ENCODE results near the gene TRIM25. TPM values are rescaled to one million over a fixed set of nuclear protein-coding genes. Genes with fewer than 3 reads are reported as not detected.

TRIM25 gene
- total RNA-seq, 4 donors from 2014 or later = 17.4 to 80.0 (median 35.0) TPM

DNA sequence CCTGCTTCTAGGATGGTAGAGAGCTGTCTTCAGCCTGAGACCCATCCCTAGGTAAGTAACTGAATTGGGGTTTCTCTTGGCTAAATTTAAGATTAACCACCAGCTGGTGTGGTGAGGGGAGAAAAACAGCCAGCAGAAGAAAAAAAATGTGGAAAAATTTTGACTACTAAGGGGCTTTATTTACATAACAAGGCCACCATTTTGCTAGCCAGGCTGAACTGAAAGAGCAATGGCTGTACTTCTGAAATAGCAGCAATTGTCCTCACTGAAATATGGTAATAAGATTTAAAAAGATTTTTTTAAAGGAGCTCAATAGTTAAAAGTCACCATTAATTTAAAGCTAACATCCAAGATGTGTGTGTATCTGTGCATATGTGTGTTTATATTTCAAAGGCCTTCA, 12.4 kb upstream of the TRIM25 start:
- Histone ChIP-seq H3K36me3 (no peaks in the 10 kb centered on the region), H3K9me3 (no peaks in the 10 kb centered on the region), H3K4me3 (no peak overlapping the region), H3K4me1 (no peaks in the 10 kb centered on the region), H3K27me3 (no peaks in the 10 kb centered on the region), H3K27ac (no peak overlapping the region)
- no peak for DNase-seq
- TF ChIP-seq CTCF (IDR thresholded peaks at IDR 0.05) (no peak), POLR2A (IDR thresholded peaks at IDR 0.05) (no peak)
- intact Hi-C loops (cut with DNase I; ENCODE audit: low total_unique reads) = no loop called here

DNA sequence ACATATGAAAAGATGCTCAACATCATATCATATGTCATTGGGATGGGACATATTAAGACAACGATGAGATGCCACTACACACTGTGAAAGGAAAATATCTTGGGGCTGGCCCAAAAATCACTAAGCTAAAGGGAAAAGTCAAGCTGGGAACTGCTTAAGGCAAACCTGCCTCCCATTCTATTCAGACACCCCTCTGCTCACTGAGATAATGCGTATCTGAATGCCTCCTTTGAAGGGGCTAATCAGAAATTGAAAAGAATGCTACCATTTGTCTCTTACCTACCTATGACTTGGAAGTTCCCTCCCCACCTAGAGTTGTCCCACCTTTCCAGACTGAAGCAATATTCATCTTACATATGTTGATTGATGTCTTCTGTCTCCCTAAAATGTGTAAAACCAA, 11.2 kb upstream of the TRIM25 start:
- Histone ChIP-seq H3K9me3 (no peaks in the 10 kb centered on the region), H3K27ac (no peak overlapping the region), H3K4me1 (no peaks in the 10 kb centered on the region), H3K4me3 (no peak overlapping the region), H3K27me3 (no peaks in the 10 kb centered on the region), H3K36me3 (no peaks in the 10 kb centered on the region)
- TF ChIP-seq POLR2A (IDR thresholded peaks at IDR 0.05) = no peak
- intact Hi-C loops (cut with DNase I; ENCODE audit: low total_unique reads) = no loop called here
- no peak for DNase-seq

DNA sequence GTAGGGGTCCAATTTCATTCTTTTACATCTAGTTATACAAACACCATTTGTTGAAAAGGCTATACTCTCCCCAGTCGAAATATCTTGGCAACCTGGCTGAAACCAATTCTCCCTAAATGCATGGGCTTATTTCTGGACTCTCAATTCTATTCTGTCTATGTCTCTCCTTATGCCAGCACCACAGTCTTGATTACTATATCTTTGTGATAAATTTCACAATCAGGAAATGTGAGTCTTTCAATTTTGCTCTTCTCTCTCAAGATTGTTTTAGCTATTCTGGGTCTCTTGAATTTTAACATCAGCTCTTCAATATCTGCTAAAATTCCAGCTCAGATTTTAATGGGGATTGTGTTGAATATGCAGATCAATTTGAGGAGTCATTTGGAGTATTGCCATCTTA, 5.9 kb upstream of the TRIM25 start:
- H3K9me3 ChIP-seq = peaks cover 0 to 3% of the 10 kb centered on the region in 2 donors
- H3K4me1 ChIP-seq = no peaks in the 10 kb centered on the region
- intact Hi-C loops (cut with DNase I; ENCODE audit: low total_unique reads) = no loop called here
- no peaks in the 10 kb centered on the region for H3K36me3 ChIP-seq
- no peak overlapping the region for H3K4me3 ChIP-seq
- H3K27ac ChIP-seq = no peak overlapping the region
- no peak for DNase-seq
- H3K27me3 ChIP-seq = no peaks in the 10 kb centered on the region
- TF ChIP-seq CTCF (IDR thresholded peaks at IDR 0.05) = no peak
- TF ChIP-seq POLR2A (IDR thresholded peaks at IDR 0.05) = no peak

DNA sequence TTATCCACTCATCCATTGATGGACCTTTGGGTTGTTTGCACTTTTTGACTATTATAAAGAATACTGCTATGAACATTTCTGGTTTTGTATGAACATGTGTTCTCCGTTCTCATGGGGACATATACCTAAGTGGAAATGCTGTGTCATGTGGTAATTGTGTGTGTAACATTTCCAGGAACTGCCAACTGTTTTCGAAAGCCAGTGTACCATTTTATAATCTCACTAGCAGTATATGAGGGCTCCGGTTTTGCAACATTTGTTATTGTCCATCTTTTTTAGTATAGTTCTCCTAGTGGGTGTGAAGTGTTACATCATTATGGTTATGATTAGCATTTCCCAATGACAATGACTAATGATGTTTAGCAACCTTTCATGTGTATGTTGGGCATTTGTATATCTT, 5.1 kb upstream of the TRIM25 start:
- no peak for TF ChIP-seq POLR2A (IDR thresholded peaks at IDR 0.05)
- TF ChIP-seq CTCF (IDR thresholded peaks at IDR 0.05) = no peak
- Histone ChIP-seq H3K9me3 (peaks cover 0 to 3% of the 10 kb centered on the region in 2 donors), H3K27me3 (no peaks in the 10 kb centered on the region), H3K27ac (no peak overlapping the region), H3K4me1 (no peaks in the 10 kb centered on the region), H3K4me3 (no peak overlapping the region), H3K36me3 (no peaks in the 10 kb centered on the region)
- intact Hi-C loops (cut with DNase I; ENCODE audit: low total_unique reads) = no loop called here
- no peak for DNase-seq

GRCh38 chr17:56917559-56918296, 3.9 kb upstream of the TRIM25 start:
- Histone ChIP-seq H3K4me3 (no peak overlapping the region), H3K27me3 (no peaks in the 10 kb centered on the region), H3K4me1 (no peaks in the 10 kb centered on the region), H3K9me3 (peaks cover 0 to 3% of the 10 kb centered on the region in 2 donors), H3K36me3 (no peaks in the 10 kb centered on the region), H3K27ac (no peak overlapping the region)
- TF ChIP-seq POLR2A (IDR thresholded peaks at IDR 0.05) (no peak), CTCF (IDR thresholded peaks at IDR 0.05) (no peak)
- DNase-seq = no peak
- intact Hi-C loops (cut with DNase I; ENCODE audit: low total_unique reads) = no loop called here
